BJ (cell line): ENCODE results near the gene BRINP3. TPM values are rescaled to one million over a fixed set of nuclear protein-coding genes. Genes with fewer than 3 reads are reported as not detected.

Experiments used
- CTCF ChIA-PET: fragments of 350-600 bp; formaldehyde crosslinking; extraction: SDS; loops from one replicate; lab custom pipeline; 2021; ENCODE audit warnings: antibody characterized with exemption, inconsistent platforms; lab: Yijun Ruan, JAX
- POLR2A ChIA-PET: fragments of 300-600 bp; sonication (Branson Sonifier 250); formaldehyde crosslinking; extraction: SDS; loops from one replicate; lab custom pipeline; 2021; ENCODE audit warnings: antibody characterized with exemption; lab: Charles Lee
- DNase-seq: peaks from one replicate; pipeline ENCODE4 v3.0.0-alpha.2; 2011; ENCODE audit warnings: low read depth
- H3K27me3 ChIP-seq: 2 replicates; pipeline ENCODE4 v1.6.0; 2011; ENCODE audit warnings: low read length; ENCODE audit not compliant: control insufficient read depth, insufficient read depth
- H3K36me3 ChIP-seq: 2 replicates; pipeline ENCODE4 v1.5.1; 2011; ENCODE audit warnings: low read length; ENCODE audit not compliant: control insufficient read depth, insufficient read depth
- H3K4me3 ChIP-seq: 2 replicates; pipeline ENCODE4 v1.5.1; 2011; ENCODE audit warnings: low read depth, mild to moderate bottlenecking, control low read depth, low read length
- CTCF ChIP-seq: IDR thresholded peaks from 2 replicates; pipeline ENCODE4 v1.5.1; 2011; ENCODE audit warnings: low read depth, mild to moderate bottlenecking, control low read depth, inconsistent platforms, low read length, moderate library complexity; ENCODE audit not compliant: insufficient read depth
- polyA plus RNA-seq: library from polyadenylated mRNA; depleted of rRNA; stranded (reverse); fragments of >200 nt; gene quantifications from 2 replicates; pipeline ENCODE4 v1.2.3, GENCODE V29; 2011

Gene BRINP3
- polyA plus RNA-seq, 1 experiment = not detected

- no peaks in the 10 kb centered on the region for H3K36me3 ChIP-seq
- H3K4me3 ChIP-seq = no peak overlapping the region
- CTCF ChIA-PET = interaction anchor here (1.2 kb wide), 1 partner anchor 11 kb away, joined by 3 read pairs; no protein-coding TSS in a partner anchor
- POLR2A ChIA-PET = no interaction called here
- no peaks in the 10 kb centered on the region for H3K27me3 ChIP-seq
- DNase-seq = no peak
- no peak for TF ChIP-seq CTCF
Observed at GRCh38 chr1:190207733-190208132, 269.9 kb downstream of the BRINP3 start.

GRCh38 chr1:190205713-190206112 lies 272.0 kb downstream of the BRINP3 start:
- CTCF ChIA-PET = no interaction called here
- no peaks in the 10 kb centered on the region for H3K36me3 ChIP-seq
- DNase-seq = no peak

GRCh38 chr1:190196020-190196419 lies 281.6 kb downstream of the BRINP3 start:
- no peaks in the 10 kb centered on the region for H3K27me3 ChIP-seq
- H3K4me3 ChIP-seq = no peak overlapping the region
- ChIA-PET CTCF (no interaction called here), POLR2A (no interaction called here)
- no peak for TF ChIP-seq CTCF
- DNase-seq = no peak
- no peaks in the 10 kb centered on the region for H3K36me3 ChIP-seq

More at GRCh38 chr1:190205713-190206112, 272.0 kb downstream of the BRINP3 start:
- no peak overlapping the region for H3K4me3 ChIP-seq
- POLR2A ChIA-PET = no interaction called here
- TF ChIP-seq CTCF = no peak
- no peaks in the 10 kb centered on the region for H3K27me3 ChIP-seq

- no peak for DNase-seq
Observed at GRCh38 chr1:190193508-190194115, 284.1 kb downstream of the BRINP3 start.

GRCh38 chr1:190192627-190193026 lies 285.0 kb downstream of the BRINP3 start:
- ChIA-PET POLR2A (no interaction called here), CTCF (no interaction called here)
- H3K4me3 ChIP-seq = no peak overlapping the region
- no peak for TF ChIP-seq CTCF
- DNase-seq = no peak
- H3K36me3 ChIP-seq = no peaks in the 10 kb centered on the region
- no peaks in the 10 kb centered on the region for H3K27me3 ChIP-seq

More at GRCh38 chr1:190193508-190194115, 284.1 kb downstream of the BRINP3 start:
- TF ChIP-seq CTCF = no peak
- H3K4me3 ChIP-seq = no peak overlapping the region
- POLR2A ChIA-PET = no interaction called here
- CTCF ChIA-PET = no interaction called here
- no peaks in the 10 kb centered on the region for H3K36me3 ChIP-seq
- H3K27me3 ChIP-seq = no peaks in the 10 kb centered on the region
